ENCODE data around the gene OXTR. TPM values are rescaled to one million over a fixed set of nuclear protein-coding genes. Genes with fewer than 3 reads are reported as not detected.

The OXTR gene
- total and polyA plus RNA-seq, 2 experiments from 2014 or later, result 0.97 to 1.9 TPM

DNA sequence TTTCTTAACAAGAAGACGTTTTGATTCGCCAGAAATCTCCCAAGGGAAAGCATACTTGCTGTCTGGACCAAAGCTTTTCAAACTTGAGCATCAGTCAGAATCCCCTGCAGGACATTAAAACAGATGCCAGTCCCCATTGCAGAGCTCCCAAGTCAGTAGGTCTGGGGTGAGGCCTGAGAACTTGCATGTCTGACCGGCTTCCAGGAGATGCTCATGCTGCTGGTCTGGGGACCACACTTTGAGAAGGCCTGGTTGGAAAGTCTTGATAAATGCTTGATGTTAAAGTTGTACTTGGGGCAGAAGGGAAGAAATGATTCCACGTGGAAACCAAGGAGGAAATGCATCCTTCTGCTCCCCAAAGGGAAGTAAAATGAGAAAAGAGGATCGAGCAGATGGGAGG is 60.1 kb downstream of the OXTR start:
- Histone ChIP-seq H2AFZ (no peak overlapping the region), H3K9me3 (ENCODE audit: low read depth) (no peaks in the 10 kb centered on the region), H3K27ac (no peak overlapping the region), H3K79me2 (no peaks in the 10 kb centered on the region), H3K4me1 (ENCODE audit: insufficient read depth) (no peaks in the 10 kb centered on the region), H3K27me3 (no peaks in the 10 kb centered on the region), H3K9me2 (replicated peaks; ENCODE audit: insufficient read depth) (no peaks in the 10 kb centered on the region), H3K4me3 (no peak overlapping the region), H3K36me3 (replicated peaks; ENCODE audit: insufficient read depth, low read depth) (no peaks in the 10 kb centered on the region), H3K4me2 (no peak overlapping the region), H4K20me1 (ENCODE audit: insufficient read depth, poor library complexity, severe bottlenecking) (no peaks in the 10 kb centered on the region)
- TF ChIP-seq EZH2 (IDR thresholded peaks at IDR 0.05; ENCODE audit: borderline replicate concordance) (no peak), EZH2phosphoT487 (IDR thresholded peaks at IDR 0.05; ENCODE audit: low read depth, severe bottlenecking, unreplicated experiment) (no peak)
- TF ChIP-seq, protein P1, sequence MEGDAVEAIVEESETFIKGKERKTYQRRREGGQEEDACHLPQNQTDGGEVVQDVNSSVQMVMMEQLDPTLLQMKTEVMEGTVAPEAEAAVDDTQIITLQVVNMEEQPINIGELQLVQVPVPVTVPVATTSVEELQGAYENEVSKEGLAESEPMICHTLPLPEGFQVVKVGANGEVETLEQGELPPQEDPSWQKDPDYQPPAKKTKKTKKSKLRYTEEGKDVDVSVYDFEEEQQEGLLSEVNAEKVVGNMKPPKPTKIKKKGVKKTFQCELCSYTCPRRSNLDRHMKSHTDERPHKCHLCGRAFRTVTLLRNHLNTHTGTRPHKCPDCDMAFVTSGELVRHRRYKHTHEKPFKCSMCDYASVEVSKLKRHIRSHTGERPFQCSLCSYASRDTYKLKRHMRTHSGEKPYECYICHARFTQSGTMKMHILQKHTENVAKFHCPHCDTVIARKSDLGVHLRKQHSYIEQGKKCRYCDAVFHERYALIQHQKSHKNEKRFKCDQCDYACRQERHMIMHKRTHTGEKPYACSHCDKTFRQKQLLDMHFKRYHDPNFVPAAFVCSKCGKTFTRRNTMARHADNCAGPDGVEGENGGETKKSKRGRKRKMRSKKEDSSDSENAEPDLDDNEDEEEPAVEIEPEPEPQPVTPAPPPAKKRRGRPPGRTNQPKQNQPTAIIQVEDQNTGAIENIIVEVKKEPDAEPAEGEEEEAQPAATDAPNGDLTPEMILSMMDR (IDR thresholded peaks at IDR 0.05; ENCODE audit: poor library complexity), result no peak
- WGBS (ENCODE audit: low lambda C conversion rate, missing lambda C conversion rate), result 89% methylated on average over 5 of the region's 5 CpGs
- no peak for DNase-seq (ENCODE audit: low spot score)

DNA sequence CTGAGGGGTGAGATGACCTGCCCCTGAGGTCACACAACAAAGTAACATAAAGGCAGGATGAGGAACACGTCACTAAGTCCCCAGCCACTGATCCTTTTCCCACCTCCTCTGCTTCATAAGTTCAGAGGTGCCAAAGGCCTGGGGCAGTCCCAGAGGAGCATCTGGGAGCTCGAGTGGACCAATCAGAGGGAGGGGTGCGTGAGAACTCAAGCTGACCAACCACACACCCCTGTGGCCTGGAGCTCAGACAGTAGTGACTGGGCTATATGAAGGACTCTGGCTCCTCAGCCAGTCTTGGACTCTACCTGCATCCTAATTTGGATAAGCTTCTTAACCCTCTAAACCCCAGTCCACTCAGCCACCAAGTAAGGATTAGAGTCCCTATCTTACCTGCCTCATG is 63.8 kb downstream of the OXTR start:
- Histone ChIP-seq H3K36me3 (replicated peaks; ENCODE audit: insufficient read depth, low read depth) (no peaks in the 10 kb centered on the region), H3K9me2 (replicated peaks; ENCODE audit: insufficient read depth) (no peaks in the 10 kb centered on the region), H3K9me3 (ENCODE audit: low read depth) (no peaks in the 10 kb centered on the region), H3K4me2 (no peak overlapping the region), H3K79me2 (no peaks in the 10 kb centered on the region), H4K20me1 (ENCODE audit: insufficient read depth, poor library complexity, severe bottlenecking) (no peaks in the 10 kb centered on the region), H3K4me3 (no peak overlapping the region), H3K4me1 (ENCODE audit: insufficient read depth) (no peaks in the 10 kb centered on the region), H3K27me3 (no peaks in the 10 kb centered on the region), H3K27ac (no peak overlapping the region), H2AFZ (no peak overlapping the region)
- WGBS (ENCODE audit: low lambda C conversion rate, missing lambda C conversion rate), result 82% methylated on average over 3 of the region's 3 CpGs
- TF ChIP-seq, protein P1 (IDR thresholded peaks at IDR 0.05; ENCODE audit: poor library complexity), result no peak
- TF ChIP-seq EZH2 (IDR thresholded peaks at IDR 0.05; ENCODE audit: borderline replicate concordance) (no peak), EZH2phosphoT487 (IDR thresholded peaks at IDR 0.05; ENCODE audit: low read depth, severe bottlenecking, unreplicated experiment) (no peak)
- DNase-seq (ENCODE audit: low spot score), result no peak

DNA sequence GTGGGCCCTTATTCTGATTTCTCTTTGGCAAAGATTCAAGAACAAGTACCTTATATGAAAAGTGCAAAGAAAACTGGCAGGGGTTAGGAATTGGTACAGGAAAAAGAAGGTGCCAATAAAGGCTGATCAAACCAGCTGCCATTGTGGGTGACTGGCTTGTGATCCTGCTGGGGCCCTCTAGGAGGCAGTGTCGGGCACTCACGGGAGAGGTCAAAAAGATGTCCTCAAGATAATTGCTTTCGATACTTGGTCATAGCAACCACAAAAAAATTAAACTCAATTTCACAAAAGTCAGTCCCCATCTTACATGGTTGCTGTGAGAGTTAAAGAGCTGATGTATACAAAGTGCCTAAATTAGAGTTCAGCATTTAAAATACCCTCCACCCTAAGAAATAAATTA is 66.9 kb downstream of the OXTR start:
- H3K79me2 ChIP-seq, result no peaks in the 10 kb centered on the region
- WGBS (ENCODE audit: low lambda C conversion rate, missing lambda C conversion rate), result 40% methylated on average over 3 of the region's 3 CpGs
- H3K27me3 ChIP-seq, result no peaks in the 10 kb centered on the region

More for the DNA sequence above, 66.9 kb downstream of the OXTR start:
- no peak for TF ChIP-seq EZH2phosphoT487 (IDR thresholded peaks at IDR 0.05; ENCODE audit: low read depth, severe bottlenecking, unreplicated experiment)
- TF ChIP-seq EZH2 (IDR thresholded peaks at IDR 0.05; ENCODE audit: borderline replicate concordance), result no peak
- TF ChIP-seq, protein P1 (IDR thresholded peaks at IDR 0.05; ENCODE audit: poor library complexity), result no peak
- no peaks in the 10 kb centered on the region for H3K9me3 ChIP-seq (ENCODE audit: low read depth)
- no peak overlapping the region for H2AFZ ChIP-seq
- H3K9me2 ChIP-seq (replicated peaks; ENCODE audit: insufficient read depth), result no peaks in the 10 kb centered on the region
- H4K20me1 ChIP-seq (ENCODE audit: insufficient read depth, poor library complexity, severe bottlenecking), result no peaks in the 10 kb centered on the region
- no peak for DNase-seq (ENCODE audit: low spot score)
- H3K36me3 ChIP-seq (replicated peaks; ENCODE audit: insufficient read depth, low read depth), result no peaks in the 10 kb centered on the region
- H3K4me2 ChIP-seq, result no peak overlapping the region
- H3K4me3 ChIP-seq, result no peak overlapping the region
- H3K4me1 ChIP-seq (ENCODE audit: insufficient read depth), result no peaks in the 10 kb centered on the region
- H3K27ac ChIP-seq, result no peak overlapping the region

Other genes with a start within 250 kb of the OXTR start
- gene SSUH2, start 124.8 kb downstream of the OXTR start, total RNA-seq, result 17.6 and 19.7 TPM in 2 replicates
- 21.3 and 21.6 TPM in 2 replicates for gene SSUH2, start 124.8 kb downstream of the OXTR start, polyA plus RNA-seq
- gene CAV3, start 35.8 kb downstream of the OXTR start, total RNA-seq, result not detected in 2 replicates
- not detected in 2 replicates for gene CAV3, start 35.8 kb downstream of the OXTR start, polyA plus RNA-seq
- gene RAD18, start 193.9 kb upstream of the OXTR start, total RNA-seq, result 6.0 and 6.3 TPM in 2 replicates
- 5.3 and 6.5 TPM in 2 replicates for gene RAD18, start 193.9 kb upstream of the OXTR start, polyA plus RNA-seq

Data from hepatocyte (in vitro differentiated cells).